B cell (primary cell): ENCODE results near the gene GYS1.

Experiments
- EZH2 ChIP-seq: IDR thresholded peaks from 2 replicates; pipeline ENCODE4 v1.6.1; 2012; ENCODE audit warnings: borderline replicate concordance, low read depth, mild to moderate bottlenecking, moderate library complexity, low read length; ENCODE audit not compliant: insufficient read depth, poor library complexity, severe bottlenecking
- TF ChIP-seq, protein P1 (sequence below): fragments of 200-600 bp; IDR thresholded peaks from one replicate; pipeline ENCODE4 v1.8.0; 2022; ENCODE audit warnings: antibody characterized with exemption, mild to moderate bottlenecking

DNA sequence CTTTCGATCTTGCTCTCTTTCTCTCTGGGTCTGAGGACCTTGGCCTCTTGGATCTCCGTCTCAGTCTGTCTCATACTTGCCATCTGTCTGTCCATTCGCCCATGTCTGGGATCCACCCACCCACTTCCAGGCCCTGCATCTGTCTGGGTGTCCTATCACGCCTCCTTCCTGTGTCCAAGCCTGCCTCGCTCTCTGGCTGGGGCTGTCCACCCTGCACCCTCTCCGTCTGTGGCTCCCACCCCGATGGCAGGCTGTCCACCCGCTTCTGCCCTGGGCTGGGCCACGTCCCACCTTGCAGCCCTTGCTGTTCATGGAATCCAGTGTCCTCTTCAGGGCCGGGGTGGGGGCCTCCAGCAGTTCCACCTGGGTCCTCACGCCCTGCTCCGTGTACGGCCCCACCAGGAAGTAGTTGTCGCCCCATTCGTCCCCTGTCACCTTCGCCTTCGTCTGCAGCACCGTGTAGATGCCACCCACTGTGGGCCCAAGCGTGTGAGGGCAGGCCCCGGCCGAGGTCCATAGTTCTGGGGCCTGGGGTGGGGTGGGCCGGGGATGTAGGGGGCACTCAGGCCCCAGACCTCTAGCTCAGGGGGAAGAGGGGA is 2.0 kb downstream of the GYS1 start:
- TF ChIP-seq, protein P1, sequence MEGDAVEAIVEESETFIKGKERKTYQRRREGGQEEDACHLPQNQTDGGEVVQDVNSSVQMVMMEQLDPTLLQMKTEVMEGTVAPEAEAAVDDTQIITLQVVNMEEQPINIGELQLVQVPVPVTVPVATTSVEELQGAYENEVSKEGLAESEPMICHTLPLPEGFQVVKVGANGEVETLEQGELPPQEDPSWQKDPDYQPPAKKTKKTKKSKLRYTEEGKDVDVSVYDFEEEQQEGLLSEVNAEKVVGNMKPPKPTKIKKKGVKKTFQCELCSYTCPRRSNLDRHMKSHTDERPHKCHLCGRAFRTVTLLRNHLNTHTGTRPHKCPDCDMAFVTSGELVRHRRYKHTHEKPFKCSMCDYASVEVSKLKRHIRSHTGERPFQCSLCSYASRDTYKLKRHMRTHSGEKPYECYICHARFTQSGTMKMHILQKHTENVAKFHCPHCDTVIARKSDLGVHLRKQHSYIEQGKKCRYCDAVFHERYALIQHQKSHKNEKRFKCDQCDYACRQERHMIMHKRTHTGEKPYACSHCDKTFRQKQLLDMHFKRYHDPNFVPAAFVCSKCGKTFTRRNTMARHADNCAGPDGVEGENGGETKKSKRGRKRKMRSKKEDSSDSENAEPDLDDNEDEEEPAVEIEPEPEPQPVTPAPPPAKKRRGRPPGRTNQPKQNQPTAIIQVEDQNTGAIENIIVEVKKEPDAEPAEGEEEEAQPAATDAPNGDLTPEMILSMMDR = no peak
- TF ChIP-seq EZH2 = no peak
